Activated gamma-delta T cell treated with anti-CD3 and anti-CD28 coated beads, Interleukin-2, amount 50 U/mL, for 16 hours (primary cell): ENCODE measurements around the gene OR52K1.
"Not testable (repeated sequence)": the region's sequence is repeated elsewhere in the genome, so short reads cannot be mapped to it uniquely, and the experiment has no call there.

ENCODE experiments used
- DNase-seq: peaks from one replicate; pipeline ENCODE4 v3.0.0-alpha.2; 2020; ENCODE audit warnings: low read depth

Gene OR52K1

DNA sequence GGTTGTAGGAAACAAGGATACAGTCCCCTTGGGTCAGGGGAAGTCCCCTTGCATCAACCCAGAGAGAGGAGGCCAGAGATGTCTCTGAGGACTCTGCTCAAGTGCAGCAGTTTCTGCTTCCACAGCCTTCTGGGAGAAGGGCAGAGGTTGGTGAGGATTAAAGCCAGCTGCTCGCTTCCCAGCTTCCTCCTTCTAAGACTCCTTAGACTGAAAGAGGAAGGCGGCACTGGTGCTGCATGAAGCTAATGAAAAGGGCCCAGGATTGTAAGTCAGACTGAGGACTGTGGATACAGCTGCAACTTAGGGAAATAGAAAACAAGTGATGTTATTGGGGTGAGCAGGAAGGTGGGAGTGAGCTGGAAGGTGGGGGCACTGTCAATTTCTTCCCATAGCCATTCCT is at the start of gene OR52K1:
TSS of gene OR52K1 (plus strand) at position 202 of the 400 bp plus-strand sequence. CDS start 6,255 bp downstream, outside the sequence.
- DNase-seq = no peak

DNA sequence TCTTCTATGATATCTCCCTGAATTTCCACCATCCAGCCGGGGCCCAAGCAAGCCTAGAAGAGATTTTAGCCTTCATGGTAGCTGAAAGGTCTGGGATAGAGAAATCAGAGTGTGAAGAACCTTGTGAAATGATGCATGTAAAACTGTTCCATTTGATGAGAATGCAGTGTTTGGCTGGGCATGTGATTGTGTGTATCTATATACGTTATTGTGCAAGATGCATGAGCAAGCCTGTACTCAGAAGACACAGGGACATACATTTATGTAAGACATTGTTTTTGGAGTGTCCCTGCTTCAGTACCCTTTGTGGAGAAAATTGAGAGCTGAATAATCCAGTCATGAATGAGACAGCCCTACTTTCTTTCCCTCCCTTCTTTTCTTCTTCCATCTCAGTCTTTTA is 48.6 kb upstream of the OR52K1 start:
- DNase-seq = no peak

DNA sequence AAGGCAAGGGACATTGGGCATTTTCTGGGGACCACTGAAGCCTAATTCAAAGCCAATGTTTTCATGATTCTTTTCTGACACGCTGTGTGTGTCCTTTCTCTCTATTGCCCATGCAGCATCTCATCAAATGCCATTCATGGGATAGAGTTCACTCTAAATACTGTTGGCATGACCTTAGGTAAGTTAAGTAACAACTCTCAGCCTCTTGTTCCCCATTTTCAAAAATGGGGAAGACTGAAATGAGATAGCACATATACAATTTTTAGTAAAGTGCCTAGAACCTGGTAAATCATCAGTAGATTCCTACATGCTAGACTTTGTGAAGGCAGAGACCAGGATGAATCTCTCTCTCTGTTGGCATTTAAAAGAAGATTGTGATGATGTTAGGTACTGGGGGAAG is 46.0 kb upstream of the OR52K1 start:
- no peak for DNase-seq

DNA sequence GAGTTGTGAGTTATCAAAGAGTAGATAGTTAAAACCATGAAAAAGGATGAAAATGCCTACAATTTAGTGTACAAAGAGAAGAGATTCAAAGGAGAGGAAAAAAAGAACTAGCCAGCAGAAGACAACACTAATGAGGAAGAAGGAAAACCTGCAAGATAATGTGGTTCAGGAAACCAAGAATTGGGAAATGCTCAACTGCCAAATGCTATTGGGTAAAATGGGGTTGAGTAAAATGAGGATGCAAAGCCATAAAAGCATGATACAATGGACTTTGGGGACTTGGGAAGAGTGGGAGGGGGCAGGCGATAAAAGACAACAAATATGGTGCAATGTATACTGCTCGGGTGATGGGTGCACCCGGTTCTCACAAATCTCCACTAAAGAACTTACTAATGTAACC is 40.9 kb upstream of the OR52K1 start:
- DNase-seq = no peak

DNA sequence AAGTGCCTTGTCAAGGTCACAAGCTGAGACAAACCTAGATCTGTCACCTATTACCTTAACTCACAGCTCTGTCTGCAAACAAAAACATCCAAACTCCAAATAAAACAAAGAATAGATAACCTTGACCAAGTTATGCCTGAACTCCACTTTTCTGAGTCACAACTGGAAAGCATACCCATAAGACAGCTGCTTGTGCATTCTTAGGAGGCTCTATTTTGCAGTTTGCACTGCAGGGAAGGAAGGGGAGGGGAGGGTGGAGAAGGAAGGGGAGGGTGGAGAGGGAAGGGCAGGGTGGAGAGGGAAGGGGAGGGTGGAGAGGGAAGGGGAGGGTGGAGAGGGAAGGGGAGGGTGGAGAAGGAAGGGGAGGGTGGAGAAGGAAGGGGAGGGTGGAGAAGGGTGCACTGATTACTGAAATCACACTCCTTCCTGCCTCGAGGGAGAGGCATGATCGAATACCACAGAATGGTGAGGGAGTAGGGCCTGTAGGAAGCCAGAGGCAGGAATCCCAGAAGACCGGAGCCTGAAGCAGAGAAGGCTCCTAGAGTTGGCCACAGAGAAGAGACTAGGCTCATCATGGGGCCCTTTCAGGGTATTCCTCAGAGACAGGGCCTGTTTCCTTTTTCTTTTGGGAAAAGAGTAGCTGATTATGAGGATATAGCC is 39.1 kb upstream of the OR52K1 start:
- DNase-seq = no peak

DNA sequence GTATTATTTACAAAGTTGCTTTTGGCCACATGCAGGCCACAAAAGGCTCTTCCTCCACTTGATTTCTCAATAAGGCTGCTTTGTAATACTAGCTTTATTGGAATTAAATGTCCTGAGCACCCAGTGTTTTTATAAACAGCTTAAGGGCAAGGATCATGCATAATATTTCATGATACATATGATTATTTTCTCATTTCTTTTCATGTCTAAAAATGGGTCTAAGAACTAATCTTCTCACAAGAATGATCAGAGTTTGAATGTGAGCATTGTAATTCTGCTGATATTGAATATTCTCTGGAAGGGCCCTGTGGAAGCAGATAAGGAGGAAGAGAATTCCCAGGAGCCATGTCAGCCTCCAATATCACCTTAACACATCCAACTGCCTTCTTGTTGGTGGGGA is 33.5 kb upstream of the OR52K1 start, which contains the start of gene OR52K2:
TSS of gene OR52K2 (plus strand) at position 301 of the 400 bp plus-strand sequence. CDS start at position 346, 45 bp downstream.
- no peak for DNase-seq

DNA sequence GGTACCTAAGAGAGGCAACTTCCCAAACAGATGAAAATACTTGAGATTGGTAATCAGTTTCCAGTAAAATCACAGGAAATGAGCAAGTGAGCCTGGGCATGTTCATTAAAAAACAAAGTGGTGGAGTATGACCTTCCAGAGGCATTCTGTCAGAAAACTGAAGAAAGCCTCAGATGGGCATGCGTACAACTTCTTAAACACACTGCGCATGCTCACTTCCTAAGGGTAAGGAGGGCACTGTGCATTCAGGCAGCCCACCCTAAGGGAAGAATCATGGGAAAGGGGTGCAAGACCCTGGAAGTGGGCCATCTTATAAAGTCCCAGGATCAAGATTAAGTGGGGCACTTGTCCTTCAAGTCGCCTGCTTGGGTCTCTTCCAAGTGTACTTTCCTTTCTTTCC is 29.3 kb upstream of the OR52K1 start:
- no peak for DNase-seq

DNA sequence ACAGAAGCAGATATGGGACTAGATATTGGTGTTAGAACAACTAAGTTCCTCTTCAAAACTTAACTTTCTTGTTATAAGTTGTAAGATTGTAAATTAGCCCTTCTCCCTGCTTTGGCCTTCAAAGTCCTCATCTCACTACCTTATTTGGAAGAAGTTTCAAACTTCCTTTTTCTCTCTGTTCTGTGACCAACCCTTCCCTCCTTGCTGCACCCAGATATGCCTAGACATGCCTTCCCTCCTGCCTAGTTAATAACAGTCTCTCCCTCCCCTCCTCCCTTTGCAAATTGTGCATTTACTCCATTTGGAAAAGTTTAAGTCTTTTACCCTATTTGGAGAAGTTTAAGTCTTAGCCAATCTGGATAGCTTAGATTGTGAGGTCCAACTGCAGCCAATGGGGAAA is 28.4 kb upstream of the OR52K1 start:
- no peak for DNase-seq

DNA sequence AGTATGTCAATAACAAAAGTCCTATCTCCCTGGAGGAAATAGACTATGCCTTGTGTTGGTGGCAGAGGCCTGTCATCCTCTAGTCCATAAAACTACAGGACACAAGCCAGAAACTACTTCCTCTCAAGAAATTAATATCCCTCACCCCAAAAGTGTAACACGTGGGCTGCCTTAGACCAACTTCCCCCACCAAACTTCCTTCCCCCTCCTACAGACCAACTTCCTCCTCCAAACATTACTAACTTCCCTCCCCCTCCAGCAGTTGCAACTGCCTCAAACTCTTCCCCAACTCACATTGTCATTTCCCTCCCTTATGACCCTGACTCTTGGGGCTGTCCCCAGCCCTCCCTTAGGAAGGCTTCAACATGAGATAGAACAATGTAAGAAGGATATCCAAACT is 27.0 kb upstream of the OR52K1 start:
- no peak for DNase-seq

DNA sequence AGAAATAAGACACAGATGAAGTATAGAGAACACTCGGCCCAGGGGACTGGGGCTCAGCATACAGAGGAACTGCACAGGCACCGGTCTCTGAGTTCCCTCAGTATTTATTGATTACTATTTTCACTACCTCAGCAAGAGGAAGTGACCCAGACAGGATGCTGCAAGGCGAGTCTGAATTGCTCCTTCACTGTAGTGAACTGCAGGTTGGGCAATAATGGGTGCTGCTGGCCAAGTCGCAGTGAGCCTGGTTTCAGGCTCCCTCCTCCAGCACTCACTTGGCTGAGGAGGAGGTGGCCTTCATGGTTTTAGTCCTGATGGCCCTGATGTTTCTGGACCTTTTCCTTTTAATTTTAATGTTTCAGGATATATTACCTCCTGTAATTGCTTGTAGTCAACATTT is 22.9 kb upstream of the OR52K1 start:
- no peak for DNase-seq

DNA sequence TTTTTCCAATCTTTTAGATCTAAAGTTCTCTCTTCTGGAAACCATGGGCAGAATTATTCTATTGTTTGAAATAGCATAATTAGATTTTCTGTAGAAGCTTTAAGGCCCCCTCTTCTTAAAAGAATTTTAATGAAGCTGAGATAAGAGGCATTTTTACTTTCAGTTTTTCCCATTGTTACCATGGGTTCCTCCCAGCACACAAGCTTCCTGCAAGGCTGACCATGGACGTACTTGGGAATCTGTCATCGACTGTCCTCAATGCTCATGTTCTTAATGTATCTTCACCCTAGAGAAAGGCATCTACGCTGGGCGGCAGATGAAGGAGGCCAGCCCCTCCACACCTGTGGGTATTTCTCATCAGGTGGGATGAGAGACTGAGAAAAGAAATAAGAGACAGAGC is 22.3 kb upstream of the OR52K1 start:
- DNase-seq = no peak

DNA sequence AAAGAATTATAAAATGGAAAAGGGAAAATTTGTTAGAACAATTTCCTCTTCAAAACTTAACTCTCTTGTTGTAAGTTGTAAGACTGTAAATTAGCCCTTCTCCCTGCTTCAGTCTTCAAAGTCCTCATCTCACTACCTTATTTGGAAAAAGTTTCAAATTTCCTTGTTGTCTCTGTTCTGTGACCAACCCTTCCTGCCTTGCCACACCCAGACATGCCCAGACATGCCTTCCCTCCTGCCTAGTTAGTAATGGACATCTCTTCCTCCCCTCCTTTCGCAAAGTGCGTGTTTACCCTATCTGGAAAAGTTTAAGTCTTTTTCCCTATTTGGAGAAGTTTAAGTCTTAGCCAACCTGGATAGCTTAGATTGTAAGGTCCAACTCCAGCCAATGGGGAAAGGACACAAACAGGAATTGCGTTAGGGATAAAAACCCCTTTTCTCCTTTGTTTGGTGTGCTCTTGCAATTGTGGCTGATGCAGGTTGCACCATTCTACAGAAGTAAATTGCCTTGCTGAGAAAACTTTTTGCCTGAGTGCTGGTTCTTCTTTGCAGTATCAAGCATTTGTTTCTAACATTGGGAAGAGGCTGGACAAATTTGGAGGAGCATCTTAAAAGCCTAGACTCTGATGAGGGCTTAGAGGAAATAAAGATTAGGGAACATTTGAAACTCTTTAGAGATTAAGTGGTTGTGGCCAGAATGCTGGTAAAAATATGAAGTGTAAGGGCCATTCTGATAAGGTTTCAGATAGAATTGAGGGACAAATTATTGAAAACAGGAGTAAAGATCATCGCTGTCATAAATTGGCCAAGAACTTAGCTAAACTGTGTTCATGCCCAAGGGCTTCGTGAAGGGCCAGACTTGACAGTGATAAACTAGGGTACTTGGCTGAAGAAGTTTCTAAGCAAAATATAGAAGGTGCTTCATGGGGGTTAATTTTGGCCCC is 18.0 kb upstream of the OR52K1 start:
- no peak for DNase-seq

DNA sequence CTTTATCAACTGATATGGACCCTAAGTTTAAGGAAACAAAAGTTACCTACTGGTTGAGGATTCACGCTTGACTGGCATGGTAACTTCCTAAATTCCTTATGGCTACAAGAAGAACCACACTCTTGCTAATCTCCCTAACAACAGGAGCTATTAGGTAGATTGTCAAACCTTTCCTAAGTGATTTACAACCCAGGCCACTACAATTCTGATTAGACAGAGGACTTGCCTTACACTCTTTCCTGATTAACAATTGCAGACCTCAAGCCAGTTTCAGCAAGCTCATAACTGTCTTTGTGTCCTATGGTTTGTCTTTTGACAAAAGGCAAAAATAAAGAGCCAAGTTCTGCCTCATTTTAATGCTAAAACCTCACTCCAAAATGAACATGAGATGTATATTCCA is 17.0 kb upstream of the OR52K1 start:
- no peak for DNase-seq

DNA sequence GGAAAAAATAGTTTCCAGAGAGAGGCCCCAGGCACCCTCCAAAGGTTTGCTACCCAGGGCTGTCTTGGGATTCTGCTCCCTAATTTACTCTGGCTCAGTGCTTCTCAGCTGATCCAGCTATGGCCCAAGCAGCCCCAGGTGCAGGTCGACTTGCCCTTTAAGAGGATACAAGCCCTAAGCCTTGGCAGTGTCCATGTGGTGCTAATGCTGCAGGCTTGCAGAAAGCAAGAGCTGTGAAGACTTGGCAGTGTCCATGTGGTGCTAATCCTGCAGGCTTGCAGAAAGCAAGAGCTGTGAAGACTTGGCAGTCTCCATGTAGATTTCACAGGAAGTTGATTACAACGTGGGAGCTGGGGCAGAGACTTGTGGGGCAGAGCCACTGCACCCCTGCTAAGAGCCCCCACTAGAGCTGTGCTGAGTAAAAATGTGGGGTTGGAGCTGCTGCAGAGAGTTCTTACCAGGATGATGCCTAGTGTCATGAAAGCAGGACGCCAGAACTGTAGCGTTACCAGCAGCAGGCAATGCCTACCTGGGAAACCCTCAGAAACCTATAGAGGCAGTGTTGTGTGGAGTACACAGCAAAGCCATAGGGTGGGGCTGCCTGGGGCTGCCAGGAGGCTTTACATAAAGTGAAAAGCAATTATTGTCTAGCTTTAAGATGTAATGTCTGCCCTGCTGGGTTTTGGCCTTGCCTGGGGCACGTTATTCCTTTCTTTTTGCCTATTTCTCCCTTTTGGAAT is 16.1 kb upstream of the OR52K1 start:
- DNase-seq = no peak

DNA sequence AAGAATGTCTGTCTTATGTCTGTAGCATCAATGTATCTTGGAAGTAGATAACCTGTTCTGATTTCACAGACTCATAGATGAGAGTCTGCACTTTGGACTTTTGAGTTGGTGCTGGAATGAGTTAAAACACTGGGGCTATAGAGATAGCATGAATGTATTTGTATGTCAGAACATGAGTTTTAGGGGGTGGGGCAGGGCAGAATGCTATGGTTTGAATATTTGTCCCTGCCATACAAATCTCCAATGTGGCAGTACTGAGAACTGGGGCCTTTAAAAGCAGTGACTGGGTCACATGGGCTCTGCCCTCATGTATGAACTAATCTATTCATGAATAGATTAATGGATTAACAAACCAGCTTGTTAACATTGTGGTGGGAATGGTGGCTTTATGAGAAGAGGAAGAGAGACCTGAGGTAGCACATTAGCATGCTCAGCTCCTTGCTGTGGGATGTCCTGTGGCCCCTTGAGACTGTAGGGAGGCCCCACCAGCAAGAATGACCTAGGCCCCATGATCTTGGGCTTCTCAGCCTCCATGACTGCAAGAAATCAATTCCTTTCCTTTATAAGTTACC is 15.5 kb upstream of the OR52K1 start:
- DNase-seq = no peak

DNA sequence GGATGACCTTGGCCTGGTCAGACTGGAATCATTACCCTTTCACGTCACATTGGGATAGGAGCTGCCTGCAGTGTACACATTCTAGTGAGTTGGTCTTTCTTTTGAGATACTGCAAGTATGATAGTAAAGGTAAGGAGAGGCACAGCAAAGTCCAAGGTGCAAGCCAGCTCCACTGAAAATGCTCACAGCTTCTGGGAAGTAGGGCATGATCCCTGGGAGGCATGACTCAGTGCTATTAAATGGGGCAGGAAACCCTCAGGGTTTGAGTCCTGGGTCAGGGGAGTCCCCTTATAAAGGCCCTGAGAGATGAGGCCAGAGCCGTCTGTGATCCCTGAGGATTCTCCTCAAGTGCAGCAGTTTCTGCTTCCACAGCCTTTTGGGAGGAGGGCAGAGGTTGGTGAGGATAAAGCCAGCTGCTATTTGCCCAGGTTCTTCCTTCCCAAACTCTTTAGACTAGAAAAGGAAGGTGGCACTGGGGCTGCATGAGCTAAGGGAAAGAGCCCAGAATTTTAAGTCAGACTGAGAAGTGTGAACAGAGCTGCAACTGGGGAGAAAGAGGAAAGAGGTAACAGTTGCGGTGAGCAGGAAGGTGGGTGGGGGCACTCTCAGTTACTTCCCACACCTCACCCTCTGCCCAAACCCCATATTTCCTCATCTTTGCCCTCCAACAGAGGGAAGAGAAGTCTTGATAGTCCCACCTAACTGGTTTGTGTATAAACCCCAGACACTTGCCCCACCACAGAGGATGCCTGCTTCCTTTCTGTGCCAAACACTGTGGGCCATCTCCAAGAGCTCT is 14.4 kb upstream of the OR52K1 start:
- DNase-seq = no peak

DNA sequence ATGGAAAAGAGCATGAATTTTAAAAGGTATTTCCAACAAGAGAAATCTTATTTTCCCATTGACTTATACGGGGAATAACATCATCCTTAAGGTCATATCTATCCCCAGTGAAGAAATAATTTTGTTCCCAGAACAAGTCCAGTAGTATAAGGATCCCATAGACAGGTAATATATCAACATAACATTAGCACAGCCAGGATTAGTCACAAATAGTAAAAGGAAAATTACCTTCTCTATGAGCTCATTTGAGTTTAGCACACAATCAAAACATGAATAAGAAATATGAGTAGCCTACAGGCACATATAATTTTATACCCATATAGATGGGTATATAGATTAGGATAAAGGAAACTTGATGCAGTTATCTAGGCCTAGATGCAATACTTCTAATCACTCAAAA is 2.8 kb upstream of the OR52K1 start:
- no peak for DNase-seq

DNA sequence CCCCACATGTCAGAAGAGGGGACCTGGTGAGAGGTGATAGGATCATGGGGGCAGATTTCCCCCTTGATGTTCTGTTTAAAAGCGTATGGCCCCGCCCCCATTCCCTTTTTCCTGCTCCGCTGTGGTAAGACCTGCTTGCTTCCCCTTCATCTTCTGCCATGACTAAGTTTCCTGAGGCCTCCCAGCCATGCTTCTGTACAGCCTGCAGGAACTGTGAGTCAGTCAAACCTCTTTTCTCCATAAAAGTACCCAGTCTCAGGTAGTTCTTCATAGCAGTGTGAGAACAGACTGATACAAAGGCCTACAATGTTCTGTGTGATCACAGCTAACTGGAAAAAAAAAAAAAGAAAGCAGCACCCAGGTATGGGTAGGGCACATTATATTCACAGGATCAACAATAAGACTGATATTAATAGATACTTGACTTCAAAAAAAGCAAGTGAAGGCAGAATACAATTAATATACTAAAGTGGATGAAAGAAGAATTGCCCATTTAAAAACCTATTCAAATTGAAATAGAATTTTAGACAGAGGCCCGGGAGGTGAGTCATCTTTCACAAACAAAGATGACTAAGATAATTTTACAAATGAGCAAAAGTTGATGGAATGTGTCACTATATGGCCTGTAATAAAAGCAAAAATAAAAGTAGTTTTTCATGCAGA is 1.7 kb upstream of the OR52K1 start:
- DNase-seq = no peak

DNA sequence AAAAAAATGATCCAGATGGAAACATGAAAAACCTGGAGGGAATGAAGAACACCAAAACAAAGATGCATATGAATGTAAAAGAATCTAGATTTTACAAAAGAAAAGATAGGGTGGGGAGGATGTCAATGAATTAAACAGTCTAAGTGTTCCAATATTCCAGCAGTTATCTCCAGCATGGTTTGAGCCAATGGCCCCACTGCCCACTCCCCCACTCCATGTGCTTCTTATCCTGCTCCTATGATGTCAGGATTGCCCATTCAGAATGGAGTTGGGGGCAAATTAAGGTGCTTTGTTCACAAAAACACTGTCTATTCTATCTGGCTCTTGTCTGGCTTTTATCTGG is 1.2 kb upstream of the OR52K1 start:
- no peak for DNase-seq

DNA sequence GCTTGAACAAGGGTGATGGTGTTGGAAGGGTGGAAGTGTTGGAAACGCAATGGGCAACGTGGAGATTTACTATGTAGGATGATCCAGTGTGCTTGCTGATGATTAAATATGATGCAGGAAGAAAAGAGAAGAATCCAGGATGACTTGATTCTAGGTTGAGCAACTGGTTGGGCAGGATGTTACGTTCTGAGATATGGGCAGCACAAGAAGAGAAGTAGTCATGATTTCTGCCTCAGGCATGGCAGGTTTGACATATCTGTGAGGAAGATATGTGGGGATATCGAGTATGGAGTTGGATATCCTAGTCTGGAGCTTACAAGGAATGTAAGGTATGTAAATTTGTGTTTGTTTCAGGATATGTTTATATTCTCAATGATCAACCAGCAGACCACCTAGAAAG is 1.9 kb downstream of the OR52K1 start:
- DNase-seq = no peak

DNA sequence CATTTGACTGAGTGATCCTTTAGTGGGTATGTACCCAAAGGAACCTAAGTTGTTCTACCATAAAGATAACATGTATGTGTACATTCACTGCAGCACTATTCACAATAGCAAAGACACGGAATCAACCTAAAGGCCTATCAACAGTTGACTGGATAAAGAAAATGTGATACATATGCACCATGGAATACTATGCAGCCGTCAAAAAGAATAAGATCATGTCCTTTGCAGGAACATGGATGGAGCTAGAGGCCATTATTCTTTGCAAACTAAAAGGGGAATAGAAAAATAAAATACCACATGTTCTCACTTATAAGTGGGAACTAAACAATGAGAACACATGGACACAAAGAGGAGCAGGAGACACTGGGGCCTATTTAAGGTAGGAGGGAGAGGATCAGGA is 9.0 kb downstream of the OR52K1 start:
- DNase-seq = not testable (repeated sequence)
